Small intestine (tissue), 7 donors: ENCODE measurements around the gene ZDHHC18. TPM values are rescaled to one million over a fixed set of nuclear protein-coding genes. Genes with fewer than 3 reads are reported as not detected.
"Not testable (repeated sequence)": the region's sequence is repeated elsewhere in the genome, so short reads cannot be mapped to it uniquely, and the experiment has no call there.

Experiments used
- DNase-seq, 2 donors: peaks; one replicate each; pipeline versions ENCODE4 v3.0.0 to v3.0.0-alpha.2; 2013
- FAIRE-seq: peaks from 2 replicates; lab custom pipeline; 2012; peaks lifted over from hg19 to GRCh38; lab: Jason Lieb, UNC
- H3K27ac ChIP-seq, 3 donors: one replicate each; pipeline ENCODE4 v1.5.1; 2013; ENCODE audit warnings: low read length in 2 of 3, mild to moderate bottlenecking in 2 of 3, control low read depth in 1 of 3, inconsistent platforms in 1 of 3, low read depth in 1 of 3, moderate library complexity in 1 of 3
- H3K27me3 ChIP-seq, 3 donors: one replicate each; pipeline ENCODE4 v1.6.1; 2013; ENCODE audit warnings: low read length in 3 of 3, inconsistent platforms in 1 of 3; ENCODE audit not compliant: control insufficient read depth in 3 of 3, insufficient read depth in 3 of 3
- H3K36me3 ChIP-seq, 3 donors: one replicate each; pipeline ENCODE4 v1.6.1; 2013; ENCODE audit warnings: low read length in 3 of 3, inconsistent platforms in 1 of 3, low read depth in 1 of 3, mild to moderate bottlenecking in 1 of 3, moderate library complexity in 1 of 3; ENCODE audit not compliant: control insufficient read depth in 3 of 3, insufficient read depth in 2 of 3
- H3K4me1 ChIP-seq, 3 donors: one replicate each; pipeline ENCODE4 v1.6.1; 2013; ENCODE audit warnings: low read length in 2 of 3, inconsistent platforms in 1 of 3, low read depth in 1 of 3, mild to moderate bottlenecking in 1 of 3, moderate library complexity in 1 of 3; ENCODE audit not compliant: control insufficient read depth in 3 of 3, insufficient read depth in 2 of 3
- H3K4me3 ChIP-seq, 3 donors: one replicate each; pipeline ENCODE4 v1.5.1; 2013; ENCODE audit warnings: low read length in 3 of 3, control low read depth in 1 of 3, inconsistent platforms in 1 of 3, low read depth in 1 of 3, mild to moderate bottlenecking in 1 of 3, moderate library complexity in 1 of 3
- H3K9me3 ChIP-seq, 2 donors: one replicate each; pipeline ENCODE4 v1.6.1; 2013; ENCODE audit warnings: low read depth in 1 of 2, low read length in 1 of 2; ENCODE audit not compliant: control insufficient read depth in 2 of 2, insufficient read depth in 1 of 2
- WGBS, 3 donors: extraction: QIAGEN DNeasy Blood & Tissue Kit; methylation state at CpG; one replicate each; pipeline ENCODE4 v1.1.7; 2013; 5-methylcytosine and 5-hydroxymethylcytosine counted together
- polyA plus RNA-seq, 4 donors: library from polyadenylated mRNA; stranded (reverse) in 3 of 4; unstranded in 1 of 4; fragments of 200-250 nt in 3 of 4; fragments of 120-200 nt in 1 of 4; gene quantifications; one replicate each; pipeline versions ENCODE4 v1.2.1 to v1.2.3, GENCODE V29; 2013
- donor health status: healthy with polysubstance abuse.
- donor health status: control.
- donor health status: control.
- donor health status: Bipolar disorder and iron deficiency.
- donor health status: healthy.

The ZDHHC18 gene
- polyA plus RNA-seq, 4 donors: 7.2 to 15.7 (median 9.2) TPM

DNA sequence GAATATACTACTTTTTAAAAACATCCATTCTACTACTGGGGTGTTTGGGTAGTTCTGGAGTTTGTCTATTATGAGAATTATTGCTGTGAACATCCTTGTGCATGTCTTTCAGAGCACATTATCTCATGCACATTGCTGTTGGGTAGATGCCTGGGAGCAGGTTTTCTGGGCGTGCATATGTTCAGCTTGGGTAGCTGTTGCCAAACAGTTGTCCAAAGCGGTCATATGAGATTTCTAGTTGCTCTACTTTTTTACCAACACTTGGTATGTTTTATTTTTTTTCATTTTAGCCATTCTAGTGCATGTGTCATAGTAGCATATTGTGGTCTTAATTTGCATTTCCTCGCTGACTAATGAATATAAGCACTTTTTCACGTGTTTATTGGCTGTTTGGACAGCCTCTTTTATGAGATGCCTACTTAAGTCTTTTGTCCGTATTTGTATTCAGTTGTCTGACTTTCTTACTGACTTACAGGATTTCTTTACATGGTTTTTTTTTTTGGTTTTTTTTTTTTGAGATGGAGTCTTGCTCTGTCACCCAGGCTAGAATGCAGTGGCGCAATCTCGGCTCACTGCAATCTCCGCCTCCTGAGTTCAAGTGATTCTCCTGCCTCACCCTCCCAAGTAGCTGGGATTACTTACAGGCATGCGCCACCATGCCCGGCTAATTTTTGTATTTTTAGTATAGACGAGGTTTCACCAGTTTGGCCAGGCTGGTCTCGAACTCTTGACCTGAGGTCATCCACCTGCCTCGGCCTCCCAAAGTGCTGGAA lies 18.1 kb downstream of the ZDHHC18 start:
- FAIRE-seq: no peak
- Histone ChIP-seq H3K27me3 (no peaks in the 10 kb centered on the region), H3K36me3 (peaks cover 6 to 66% (median 7%) of the 10 kb centered on the region in 3 donors), H3K4me1 (peaks cover 0 to 13% (median 0%) of the 10 kb centered on the region in 3 donors), H3K27ac (no peak overlapping the region), H3K9me3 (no peaks in the 10 kb centered on the region), H3K4me3 (no peak overlapping the region)
- whole genome bisulfite sequencing, 3 donors: 91 to 92% (median 92%) methylated on average over 13 of the region's 13 CpGs
- no peak for DNase-seq

DNA sequence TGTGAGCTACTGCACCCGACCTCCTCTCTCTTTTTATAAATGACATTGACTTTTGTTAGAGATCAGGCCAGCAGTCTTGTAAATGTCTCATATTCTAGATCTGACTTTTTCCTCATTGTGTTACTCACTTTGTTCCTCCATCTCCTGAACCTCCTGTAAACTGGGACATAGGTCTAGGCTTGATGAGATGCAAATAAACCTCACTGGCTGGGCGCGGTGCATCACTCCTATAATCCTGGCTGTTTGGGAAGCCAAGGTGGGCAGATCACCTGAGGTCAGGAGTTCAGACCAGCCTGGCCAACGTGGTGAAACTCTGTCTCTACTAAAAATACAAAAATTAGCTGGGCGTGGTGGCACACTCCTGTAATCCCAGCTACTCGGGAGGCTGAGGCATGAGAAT lies 21.3 kb downstream of the ZDHHC18 start:
- Histone ChIP-seq H3K36me3 (peaks cover 4 to 74% (median 17%) of the 10 kb centered on the region in 3 donors), H3K4me1 (peaks cover 0 to 32% (median 3%) of the 10 kb centered on the region in 3 donors)
- H3K27ac ChIP-seq, H3K9me3 ChIP-seq, FAIRE-seq, DNase-seq, H3K4me3 ChIP-seq, H3K27me3 ChIP-seq: not testable (repeated sequence)
- 61 to 85% (median 74%) methylated on average over 6 of the region's 6 CpGs for WGBS, 3 donors

DNA sequence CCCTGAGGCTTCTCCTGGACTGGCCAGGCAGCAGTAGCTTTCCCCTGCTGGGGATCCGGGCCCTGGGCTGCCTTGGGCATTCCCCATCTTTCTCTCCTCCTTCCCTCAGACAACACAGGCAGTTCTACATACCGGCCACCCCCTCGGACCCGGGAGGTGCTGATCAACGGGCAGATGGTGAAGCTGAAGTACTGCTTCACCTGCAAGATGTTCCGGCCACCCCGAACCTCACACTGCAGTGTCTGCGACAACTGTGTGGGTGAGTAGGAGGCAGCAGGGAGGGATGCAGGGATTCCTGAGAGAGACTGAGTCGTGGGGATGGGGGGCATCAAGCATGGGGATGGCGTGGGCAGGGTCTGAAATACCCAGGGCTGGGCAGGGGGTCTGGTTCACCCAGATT lies 22.0 kb downstream of the ZDHHC18 start:
- WGBS, 3 donors: 70 to 88% (median 72%) methylated on average over 10 of the region's 10 CpGs
- no peak for DNase-seq
- H3K4me3 ChIP-seq: no peak overlapping the region
- H3K27me3 ChIP-seq: no peaks in the 10 kb centered on the region
- peaks cover 4 to 73% (median 17%) of the 10 kb centered on the region in 3 donors for H3K36me3 ChIP-seq
- H3K9me3 ChIP-seq: no peaks in the 10 kb centered on the region
- H3K27ac ChIP-seq: peak overlapping the region; percentile 81 to 88 (median 82)
- no peak for FAIRE-seq
- peaks cover 0 to 37% (median 3%) of the 10 kb centered on the region in 3 donors for H3K4me1 ChIP-seq

DNA sequence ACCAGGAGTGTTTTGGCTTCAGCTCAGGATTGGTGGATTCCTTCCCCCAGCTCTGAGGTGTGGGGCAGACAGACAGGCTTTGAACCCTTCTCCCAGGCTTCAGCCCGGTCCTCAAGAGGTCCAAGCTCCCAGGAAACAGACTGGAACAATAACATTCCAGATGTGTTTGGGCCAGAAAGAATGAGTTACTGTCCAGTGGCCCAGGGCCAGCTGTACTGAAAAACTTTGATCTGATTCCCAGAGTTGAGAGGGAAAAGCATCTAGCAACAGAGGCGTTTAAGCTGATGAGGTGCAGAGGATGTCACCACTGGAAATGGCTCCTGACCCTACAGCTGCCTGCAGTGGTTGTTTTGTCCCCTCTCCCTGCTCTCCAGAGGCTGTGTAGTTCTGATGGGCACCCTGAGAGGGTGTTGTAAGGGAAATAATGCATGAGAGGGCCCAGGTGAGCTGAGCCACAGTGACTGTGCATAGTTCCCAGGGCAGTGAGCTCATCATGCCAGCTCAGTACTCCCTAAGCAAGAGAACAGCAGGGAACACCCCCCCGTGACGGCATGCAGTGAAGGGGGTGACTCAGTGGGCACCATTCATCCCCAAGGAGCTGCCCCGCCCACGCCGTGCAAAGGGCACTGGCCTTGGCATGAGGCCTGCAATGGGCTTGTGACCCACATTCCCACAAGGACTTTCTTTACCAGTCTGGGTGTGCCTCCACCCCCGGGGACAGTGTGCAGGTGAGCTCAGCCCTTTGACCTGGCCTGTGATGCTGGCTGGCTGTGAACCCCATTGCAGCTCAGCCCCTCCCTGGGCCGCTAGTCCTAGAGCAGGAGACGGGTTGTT lies 22.7 kb downstream of the ZDHHC18 start:
- 26 to 55% (median 44%) methylated on average over 7 to 10 of the region's 10 CpGs for WGBS, 3 donors
- H3K4me3 ChIP-seq: no peak overlapping the region
- H3K4me1 ChIP-seq: peaks cover 0 to 44% (median 3%) of the 10 kb centered on the region in 3 donors
- H3K27me3 ChIP-seq: no peaks in the 10 kb centered on the region
- H3K27ac ChIP-seq: peak overlapping the region; percentile 81 to 88 (median 82)
- no peaks in the 10 kb centered on the region for H3K9me3 ChIP-seq
- no peak for FAIRE-seq
- H3K36me3 ChIP-seq: peaks cover 4 to 77% (median 17%) of the 10 kb centered on the region in 3 donors
- DNase-seq: peak; percentile 94 to 100

DNA sequence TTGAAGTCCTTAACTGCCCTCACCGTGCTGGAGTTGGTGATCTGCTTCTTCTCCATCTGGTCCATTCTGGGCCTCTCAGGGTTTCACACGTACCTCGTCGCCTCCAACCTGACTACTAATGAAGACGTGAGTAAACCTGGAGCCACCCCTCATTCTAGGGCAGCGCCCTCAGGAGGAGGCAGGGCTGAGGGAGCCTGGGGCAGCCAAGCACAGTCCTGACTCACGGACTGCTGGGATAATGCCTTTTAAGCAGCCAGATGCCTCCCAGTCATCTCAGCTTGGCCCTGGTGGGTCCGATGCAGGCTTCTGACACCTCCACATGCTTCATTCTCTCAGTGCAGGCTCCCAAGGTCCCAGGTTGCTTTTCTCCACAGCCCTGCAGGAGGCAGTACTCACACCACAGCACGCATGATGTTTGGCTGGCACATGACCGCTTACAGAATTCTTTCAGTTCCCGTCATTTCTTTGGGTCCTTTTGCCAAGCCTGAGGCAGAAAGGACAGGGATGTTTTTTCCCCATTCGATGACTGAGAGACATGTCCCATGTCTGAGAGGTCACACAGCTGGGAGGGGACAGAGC lies 24.7 kb downstream of the ZDHHC18 start:
- DNase-seq: no peak
- no peaks in the 10 kb centered on the region for H3K9me3 ChIP-seq
- 89 to 93% (median 90%) methylated on average over 12 of the region's 12 CpGs for WGBS, 3 donors
- no peak for FAIRE-seq
- no peaks in the 10 kb centered on the region for H3K27me3 ChIP-seq
- no peak overlapping the region for H3K27ac ChIP-seq
- no peak overlapping the region for H3K4me3 ChIP-seq
- peaks cover 0 to 64% (median 3%) of the 10 kb centered on the region in 3 donors for H3K4me1 ChIP-seq
- peaks cover 4 to 92% (median 19%) of the 10 kb centered on the region in 3 donors for H3K36me3 ChIP-seq

DNA sequence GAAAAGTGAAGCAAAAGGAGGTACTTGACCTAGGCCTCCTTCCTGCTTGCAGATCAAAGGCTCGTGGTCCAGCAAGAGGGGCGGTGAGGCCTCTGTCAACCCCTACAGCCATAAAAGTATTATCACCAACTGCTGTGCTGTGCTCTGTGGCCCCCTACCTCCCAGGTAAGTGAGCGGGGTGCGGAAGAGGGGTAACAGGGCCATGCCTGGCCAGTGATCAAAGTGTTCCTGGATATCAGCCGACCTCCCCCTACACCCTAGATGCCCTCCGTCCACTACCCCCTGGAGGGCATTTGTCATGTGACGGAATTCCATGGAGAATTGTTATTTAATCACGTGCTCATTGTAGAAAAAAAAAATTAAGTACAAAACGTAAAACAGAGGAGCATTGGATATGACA lies 26.2 kb downstream of the ZDHHC18 start:
- Histone ChIP-seq H3K4me3 (no peak overlapping the region), H3K4me1 (peaks cover 0 to 66% (median 3%) of the 10 kb centered on the region in 3 donors), H3K27ac (no peak overlapping the region), H3K27me3 (no peaks in the 10 kb centered on the region), H3K36me3 (peaks cover 4 to 97% (median 16%) of the 10 kb centered on the region in 3 donors), H3K9me3 (no peaks in the 10 kb centered on the region)
- 70 to 76% (median 75%) methylated on average over 9 of the region's 9 CpGs for WGBS, 3 donors
- DNase-seq (peak in 1 of 2 donors; percentile 36), FAIRE-seq (no peak)

DNA sequence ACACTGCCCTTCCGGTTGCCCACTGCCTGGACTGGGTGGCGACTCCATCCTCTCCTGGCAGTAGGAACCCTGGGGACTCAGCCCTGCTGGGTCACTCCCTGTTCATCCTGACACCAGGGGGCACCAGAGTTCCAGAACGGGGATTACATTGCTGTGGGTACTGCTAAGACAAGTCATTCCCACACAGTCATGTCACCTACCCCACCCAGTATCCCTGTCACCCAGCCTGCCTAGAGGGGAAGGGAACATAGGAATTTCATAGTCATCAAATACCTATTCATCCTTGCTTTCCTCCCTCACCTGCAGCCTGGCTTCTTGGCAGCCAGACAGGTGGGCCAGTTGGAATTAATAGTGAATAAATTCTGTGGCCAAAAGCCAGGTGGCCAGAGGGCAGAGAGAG lies 26.7 kb downstream of the ZDHHC18 start:
- Histone ChIP-seq H3K4me1 (peaks cover 0 to 66% (median 3%) of the 10 kb centered on the region in 3 donors), H3K9me3 (no peaks in the 10 kb centered on the region), H3K27ac (peak overlapping the region in 1 of 3 donors; percentile 75), H3K27me3 (no peaks in the 10 kb centered on the region), H3K4me3 (no peak overlapping the region), H3K36me3 (peaks cover 4 to 97% (median 16%) of the 10 kb centered on the region in 3 donors)
- 9 to 17% (median 16%) methylated on average over 3 of the region's 3 CpGs for WGBS, 3 donors
- FAIRE-seq (no peak), DNase-seq (peak; percentile 92)

DNA sequence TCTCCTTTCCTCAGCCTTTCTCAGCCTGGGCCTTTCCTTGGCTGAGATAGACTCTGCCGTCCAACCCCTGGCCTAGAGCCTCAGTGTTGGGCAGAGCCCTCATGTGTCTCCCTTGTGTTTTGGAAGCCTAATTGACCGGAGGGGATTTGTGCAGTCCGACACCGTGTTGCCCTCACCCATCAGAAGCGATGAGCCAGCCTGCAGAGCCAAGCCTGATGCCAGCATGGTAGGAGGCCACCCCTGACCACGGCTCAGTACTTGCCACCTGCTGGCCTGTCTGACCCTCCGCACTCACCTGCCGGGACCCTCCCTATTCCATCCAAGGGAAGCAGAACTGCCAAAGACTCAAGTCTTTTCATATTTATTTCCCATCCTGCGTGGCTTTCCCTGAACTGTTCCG lies 27.1 kb downstream of the ZDHHC18 start:
- FAIRE-seq (no peak), DNase-seq (no peak)
- 95 to 99% (median 96%) methylated on average over 10 of the region's 10 CpGs for WGBS, 3 donors
- Histone ChIP-seq H3K4me1 (peaks cover 0 to 63% (median 3%) of the 10 kb centered on the region in 3 donors), H3K9me3 (no peaks in the 10 kb centered on the region), H3K36me3 (peaks cover 4 to 95% (median 16%) of the 10 kb centered on the region in 3 donors), H3K27me3 (no peaks in the 10 kb centered on the region), H3K4me3 (no peak overlapping the region), H3K27ac (peak overlapping the region in 1 of 3 donors; percentile 75)
